A549 (cell line): ENCODE data around the gene SUPT5H. TPM values are rescaled to one million over a fixed set of nuclear protein-coding genes. Genes with fewer than 3 reads are reported as not detected.

Source experiments
- ATAC-seq, 2 experiments: fragments of 200-7000 bp in 1 of 2; fragments of >200 bp in 1 of 2; cut with Nextera tagmentation in 1 of 2; cut with Tn5 transposase in 1 of 2; 3 replicates each; pipeline versions ENCODE4 v1.8.0 to v1.9.1; 2018 to 2020; ENCODE audit warnings: mild to moderate bottlenecking in 1 of 2, moderate library complexity in 1 of 2
- CTCF ChIA-PET: fragments of 300-600 bp; sonication (Branson Sonifier 250); formaldehyde crosslinking; extraction: SDS; loops from one replicate; lab custom pipeline; 2021; ENCODE audit warnings: antibody characterized with exemption, inconsistent platforms; lab: Yijun Ruan, JAX
- POLR2A ChIA-PET: fragments of 350-600 bp; formaldehyde crosslinking; extraction: SDS; loops from one replicate; lab custom pipeline; 2021; ENCODE audit warnings: antibody characterized with exemption, inconsistent platforms; lab: Yijun Ruan, JAX
- DNase-seq, 2 experiments: peaks; one replicate each; pipeline versions ENCODE4 v3.0.0 to v3.0.0-alpha.2; 2011 to 2016; ENCODE audit warnings: low read depth in 1 of 2, low spot score in 1 of 2
- FAIRE-seq: peaks from 2 replicates; lab custom pipeline; 2011; peaks lifted over from hg19 to GRCh38; lab: Jason Lieb, UNC
- H3K27ac ChIP-seq, 2 experiments: fragments of >200 bp; sonication (Bioruptor Twin); formaldehyde crosslinking; 3 replicates each; pipeline ENCODE4 v1.5.1; 2016 to 2017
- H3K4me1 ChIP-seq: fragments of >200 bp; sonication (Bioruptor Twin); formaldehyde crosslinking; 3 replicates; pipeline ENCODE4 v1.6.1; 2016
- H3K4me2 ChIP-seq: fragments of >200 bp; sonication (Bioruptor Twin); formaldehyde crosslinking; 3 replicates; pipeline ENCODE4 v1.6.1; 2016
- H3K4me3 ChIP-seq: fragments of >200 bp; sonication (Bioruptor Twin); formaldehyde crosslinking; 3 replicates; pipeline ENCODE4 v1.5.1; 2016
- H3K9me3 ChIP-seq: fragments of >200 bp; sonication (Bioruptor Twin); formaldehyde crosslinking; 3 replicates; pipeline ENCODE4 v1.6.1; 2016
- ATOH8 ChIP-seq: fragments of 250-450 bp; sonication (Bioruptor Pico); IDR thresholded peaks from 2 replicates; pipeline ENCODE4 v1.5.0; 2020; ENCODE audit warnings: low read depth, mild to moderate bottlenecking, moderate library complexity
- BHLHE40 ChIP-seq: IDR thresholded peaks from 2 replicates; pipeline ENCODE4 v1.6.1; 2012; ENCODE audit warnings: low read depth, low read length, inconsistent platforms
- CEBPB ChIP-seq, 2 experiments: fragments of >200 bp in 1 of 2; sonication (Bioruptor Twin) in 1 of 2; formaldehyde crosslinking in 1 of 2; IDR thresholded peaks; 2 replicates each; pipeline ENCODE4 v1.6.1; 2012 to 2016
- CHD2 ChIP-seq: fragments of 150-350 bp; IDR thresholded peaks from 2 replicates; pipeline ENCODE4 v1.6.1; 2014; ENCODE audit warnings: low read length; ENCODE audit not compliant: partially characterized antibody
- EP300 ChIP-seq, 2 experiments: fragments of >200 bp; sonication (Bioruptor Twin); formaldehyde crosslinking; IDR thresholded peaks; 2 replicates in 1 of 2; 3 replicates in 1 of 2; pipeline ENCODE4 v1.6.1; 2016 to 2017
- ESRRA ChIP-seq: fragments of 150-350 bp; IDR thresholded peaks from 2 replicates; pipeline ENCODE4 v1.6.1; 2014; ENCODE audit warnings: mild to moderate bottlenecking, low read length, borderline replicate concordance
- FOSL2 ChIP-seq, 2 experiments: fragments of 450-650 bp in 1 of 2; fragments of >200 bp in 1 of 2; sonication (Bioruptor Twin) in 1 of 2; formaldehyde crosslinking; IDR thresholded peaks; 2 replicates each; pipeline versions ENCODE4 v1.5.0 to v1.6.1; 2016 to 2020; ENCODE audit warnings: mild to moderate bottlenecking in 1 of 2, moderate library complexity in 1 of 2
- HOXA7 ChIP-seq: fragments of 250-450 bp; sonication (Bioruptor Pico); IDR thresholded peaks from 2 replicates; pipeline ENCODE4 v1.5.0; 2020; ENCODE audit warnings: mild to moderate bottlenecking, moderate library complexity
- HOXB13 ChIP-seq: fragments of 250-450 bp; sonication (Bioruptor Pico); IDR thresholded peaks from 2 replicates; pipeline ENCODE4 v1.5.0; 2020; ENCODE audit warnings: low read depth, mild to moderate bottlenecking, moderate library complexity
- JUN ChIP-seq, 2 experiments: fragments of >200 bp; sonication (Bioruptor Twin); formaldehyde crosslinking; IDR thresholded peaks; 2 replicates in 1 of 2; 3 replicates in 1 of 2; pipeline ENCODE4 v1.6.1; 2016 to 2017
- KDM1A ChIP-seq: fragments of 200-600 bp; sonication (generic); IDR thresholded peaks from 2 replicates; pipeline ENCODE4 v1.6.1; 2016; ENCODE audit warnings: low read depth, mild to moderate bottlenecking
- MAZ ChIP-seq: fragments of 150-350 bp; IDR thresholded peaks from 2 replicates; pipeline ENCODE4 v1.6.1; 2014; ENCODE audit warnings: antibody characterized with exemption, low read depth, low read length, borderline replicate concordance
- NPAS2 ChIP-seq: fragments of 250-450 bp; sonication (Bioruptor Pico); IDR thresholded peaks from 2 replicates; pipeline ENCODE4 v1.8.0; 2022; ENCODE audit warnings: mild to moderate bottlenecking, moderate library complexity, borderline replicate concordance
- NR3C1 ChIP-seq: fragments of >200 bp; sonication (Bioruptor Twin); formaldehyde crosslinking; IDR thresholded peaks from 3 replicates; pipeline ENCODE4 v1.6.1; 2017
- PBX3 ChIP-seq: IDR thresholded peaks from 2 replicates; pipeline ENCODE4 v1.6.1; 2012
- POLR2A ChIP-seq: IDR thresholded peaks from 2 replicates; pipeline ENCODE4 v1.6.1; 2012; ENCODE audit warnings: mild to moderate bottlenecking, low read length
- POLR2AphosphoS2 ChIP-seq: conservative IDR thresholded peaks from 2 replicates; pipeline ENCODE4 v1.6.1; 2012; ENCODE audit warnings: low read length, improper control_type of control experiment, inconsistent platforms
- RAD21 ChIP-seq, 2 experiments: fragments of >200 bp in 1 of 2; sonication (Bioruptor Twin) in 1 of 2; formaldehyde crosslinking in 1 of 2; IDR thresholded peaks in 1 of 2; conservative IDR thresholded peaks in 1 of 2; 2 replicates in 1 of 2; 3 replicates in 1 of 2; pipeline ENCODE4 v1.6.1; 2012 to 2018; ENCODE audit warnings: inconsistent platforms in 1 of 2
- RCOR1 ChIP-seq: fragments of 150-350 bp; IDR thresholded peaks from 2 replicates; pipeline ENCODE4 v1.6.1; 2014; ENCODE audit warnings: antibody characterized with exemption, low read length, low read depth
- RFX5 ChIP-seq: fragments of 450-650 bp; IDR thresholded peaks from 2 replicates; pipeline ENCODE4 v1.7.1; 2014; ENCODE audit warnings: antibody characterized with exemption, mild to moderate bottlenecking, moderate library complexity
- SMC3 ChIP-seq: fragments of >200 bp; sonication (Bioruptor Twin); formaldehyde crosslinking; IDR thresholded peaks from 3 replicates; pipeline ENCODE4 v1.6.1; 2018; ENCODE audit warnings: inconsistent platforms
- TFCP2L1 ChIP-seq: fragments of 250-450 bp; sonication (Bioruptor Pico); IDR thresholded peaks from 2 replicates; pipeline ENCODE4 v1.5.0; 2021; ENCODE audit warnings: mild to moderate bottlenecking
- USF2 ChIP-seq: fragments of 450-650 bp; IDR thresholded peaks from 2 replicates; pipeline ENCODE4 v1.6.1; 2014; ENCODE audit warnings: antibody characterized with exemption
- ZC3H11A ChIP-seq: fragments of 450-650 bp; IDR thresholded peaks from 2 replicates; pipeline ENCODE4 v1.6.1; 2014; ENCODE audit warnings: antibody characterized with exemption, mild to moderate bottlenecking
- ZFP36 ChIP-seq: fragments of 450-650 bp; IDR thresholded peaks from 2 replicates; pipeline ENCODE4 v1.6.1; 2014; ENCODE audit warnings: borderline replicate concordance; ENCODE audit not compliant: partially characterized antibody
- WGBS: methylation state at CpG from one replicate; pipeline ENCODE4 v1.1.6; 2017; ENCODE audit errors: missing lambda C conversion rate; 5-methylcytosine and 5-hydroxymethylcytosine counted together
- polyA plus RNA-seq, 4 experiments: library from polyadenylated mRNA; depleted of rRNA in 3 of 4; stranded (reverse); fragments of >200 nt; fragmentation: RNase III in 1 of 4; extraction: RNeasy Plus Mini Kit Qiagen cat#74134 plus additional on column Dnase treatment in 1 of 4; gene quantifications; 2 replicates in 3 of 4; 3 replicates in 1 of 4; pipeline ENCODE4 v1.2.3, GENCODE V29; 2011 to 2017
- TF ChIP-seq, protein P1 (sequence below): fragments of 150-350 bp; IDR thresholded peaks from 2 replicates; pipeline ENCODE4 v1.6.1; 2014; ENCODE audit warnings: low read depth, mild to moderate bottlenecking, low read length
- TF ChIP-seq, protein P2 (sequence below): fragments of >200 bp; sonication (Bioruptor Twin); formaldehyde crosslinking; IDR thresholded peaks from 3 replicates; pipeline ENCODE4 v1.5.1; 2016
- TF ChIP-seq, protein P3 (sequence below): IDR thresholded peaks from 2 replicates; pipeline ENCODE4 v1.6.1; 2012

SUPT5H gene
- polyA plus RNA-seq, 2 of the 4 experiments (the other 2 are of a cell fraction), result 186 to 222 TPM

- TF ChIP-seq, protein P1, sequence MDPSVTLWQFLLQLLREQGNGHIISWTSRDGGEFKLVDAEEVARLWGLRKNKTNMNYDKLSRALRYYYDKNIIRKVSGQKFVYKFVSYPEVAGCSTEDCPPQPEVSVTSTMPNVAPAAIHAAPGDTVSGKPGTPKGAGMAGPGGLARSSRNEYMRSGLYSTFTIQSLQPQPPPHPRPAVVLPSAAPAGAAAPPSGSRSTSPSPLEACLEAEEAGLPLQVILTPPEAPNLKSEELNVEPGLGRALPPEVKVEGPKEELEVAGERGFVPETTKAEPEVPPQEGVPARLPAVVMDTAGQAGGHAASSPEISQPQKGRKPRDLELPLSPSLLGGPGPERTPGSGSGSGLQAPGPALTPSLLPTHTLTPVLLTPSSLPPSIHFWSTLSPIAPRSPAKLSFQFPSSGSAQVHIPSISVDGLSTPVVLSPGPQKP, result no peak
Measured at GRCh38 chr19:39445196-39446111, at the start of gene SUPT5H (continued).

DNA sequence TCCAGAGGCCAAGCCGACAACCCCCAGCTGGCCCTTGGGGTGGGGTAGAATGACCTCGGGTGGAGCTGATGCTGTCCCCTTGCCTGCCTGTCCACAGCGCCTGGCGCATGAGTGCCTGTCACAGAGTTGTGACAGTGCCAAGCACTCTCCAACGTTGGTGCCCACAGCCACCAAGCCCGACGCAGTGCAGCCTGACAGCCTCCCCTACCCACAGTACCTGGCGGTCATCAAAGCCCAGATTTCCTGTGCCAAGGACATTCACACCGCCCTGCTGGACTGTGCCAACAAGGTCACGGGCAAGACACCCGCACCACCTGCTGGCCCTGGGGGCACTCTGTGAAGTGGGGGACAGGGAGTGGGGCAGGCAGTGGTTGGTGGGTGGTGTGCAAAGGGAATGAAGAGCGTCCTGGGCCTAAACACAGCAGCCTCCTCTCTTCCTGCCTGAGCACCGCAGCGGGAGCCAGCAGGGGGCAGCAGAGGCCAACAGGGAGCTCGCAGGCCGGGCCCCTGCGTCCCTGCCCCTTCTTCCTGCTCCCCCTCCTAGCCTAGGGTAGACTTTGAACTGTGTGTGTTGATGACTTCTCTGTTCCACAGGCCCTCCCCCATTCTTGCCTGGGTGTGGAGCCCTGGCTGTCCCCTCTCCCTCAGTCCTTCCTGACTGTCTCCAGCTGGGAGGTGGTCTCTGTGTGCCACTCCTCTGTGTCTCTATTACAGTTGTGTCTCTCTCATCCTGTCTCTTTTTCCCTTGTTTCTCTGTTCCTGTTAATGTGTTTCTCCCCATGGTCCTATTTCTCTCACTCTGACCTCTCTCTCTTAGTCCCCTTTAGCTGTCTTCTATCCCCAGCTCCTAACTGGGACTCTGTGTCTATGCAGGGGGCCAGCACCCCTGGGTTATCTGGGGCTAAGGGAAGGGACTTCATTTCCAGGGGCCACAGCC is 47.8 kb upstream of the SUPT5H start:
- Histone ChIP-seq H3K4me2 (peak overlapping the region; percentile 85), H3K4me1 (peaks cover 56% of the 10 kb centered on the region), H3K4me3 (peak overlapping the region; percentile 22; the same call in 2 of the 3 replicates), H3K9me3 (no peaks in the 10 kb centered on the region), H3K27ac (peak overlapping the region; percentile 92 to 99)
- 31% methylated on average over 17 of the region's 17 CpGs for WGBS
- FAIRE-seq, result peak; percentile 96
- CTCF ChIA-PET, result interaction anchor here (0.5 to 21.4 kb wide), 75 partner anchors 7 to 995 kb away, joined by 3 to 484 read pairs (median 4); partner anchors contain the start of genes DLL3, EID2, EID2B and FAM98C
- POLR2A ChIA-PET, result interaction anchor here (0.6 to 3.8 kb wide), 12 partner anchors 10 to 823 kb away, joined by 3 to 122 read pairs (median 8); partner anchors contain the start of genes FBXO17, PLEKHG2, RPS16 and SAMD4B
- peak; percentile 52 to 84 for ATAC-seq
- peak; percentile 98 to 99 for DNase-seq
- TF ChIP-seq MAZ, result peak; percentile 93; the same call in 1 of the 2 replicates
- peak; percentile 3; the same call in 1 of the 2 replicates for TF ChIP-seq USF2
- no peak for TF ChIP-seq NPAS2
- TF ChIP-seq POLR2AphosphoS2, result peak; percentile 86; the same call in 1 of the 2 replicates
- TF ChIP-seq HOXB13 (CRISPR knock-in tag), result no peak
- TF ChIP-seq TFCP2L1 (CRISPR knock-in tag), result peak; percentile 21; the same call in 1 of the 2 replicates
- TF ChIP-seq NR3C1, result no peak
- no peak; the same call in 1 of the 2 replicates for TF ChIP-seq PBX3
- TF ChIP-seq ESRRA, result peak; percentile 75; the same call in 1 of the 2 replicates
- TF ChIP-seq RFX5, result 0 out of 2 replicates have a peak, but pooled peaks have one; percentile 46
- peak; percentile 92; the same call in 1 of the 2 replicates for TF ChIP-seq RCOR1
- TF ChIP-seq JUN (IDR thresholded peaks at IDR 0.05), result peak; percentile 87 to 93
- 0 out of 2 replicates have a peak, but pooled peaks have one; percentile 13 for TF ChIP-seq BHLHE40
- peak; percentile 64 for TF ChIP-seq CHD2
- no peak for TF ChIP-seq HOXA7 (CRISPR knock-in tag)
- TF ChIP-seq, protein P2, sequence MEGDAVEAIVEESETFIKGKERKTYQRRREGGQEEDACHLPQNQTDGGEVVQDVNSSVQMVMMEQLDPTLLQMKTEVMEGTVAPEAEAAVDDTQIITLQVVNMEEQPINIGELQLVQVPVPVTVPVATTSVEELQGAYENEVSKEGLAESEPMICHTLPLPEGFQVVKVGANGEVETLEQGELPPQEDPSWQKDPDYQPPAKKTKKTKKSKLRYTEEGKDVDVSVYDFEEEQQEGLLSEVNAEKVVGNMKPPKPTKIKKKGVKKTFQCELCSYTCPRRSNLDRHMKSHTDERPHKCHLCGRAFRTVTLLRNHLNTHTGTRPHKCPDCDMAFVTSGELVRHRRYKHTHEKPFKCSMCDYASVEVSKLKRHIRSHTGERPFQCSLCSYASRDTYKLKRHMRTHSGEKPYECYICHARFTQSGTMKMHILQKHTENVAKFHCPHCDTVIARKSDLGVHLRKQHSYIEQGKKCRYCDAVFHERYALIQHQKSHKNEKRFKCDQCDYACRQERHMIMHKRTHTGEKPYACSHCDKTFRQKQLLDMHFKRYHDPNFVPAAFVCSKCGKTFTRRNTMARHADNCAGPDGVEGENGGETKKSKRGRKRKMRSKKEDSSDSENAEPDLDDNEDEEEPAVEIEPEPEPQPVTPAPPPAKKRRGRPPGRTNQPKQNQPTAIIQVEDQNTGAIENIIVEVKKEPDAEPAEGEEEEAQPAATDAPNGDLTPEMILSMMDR, result peak; percentile 100
- TF ChIP-seq SMC3, result peak; percentile 100
- no peak for TF ChIP-seq KDM1A
- TF ChIP-seq ZFP36, result peak; percentile 94
- no peak for TF ChIP-seq ATOH8 (CRISPR knock-in tag)
- no peak for TF ChIP-seq FOSL2 (IDR thresholded peaks at IDR 0.05)
- TF ChIP-seq FOSL2 (CRISPR knock-in tag; IDR thresholded peaks at IDR 0.05), result peak; percentile 72
- TF ChIP-seq RAD21 (conservative IDR thresholded peaks at IDR 0.05 in 1 of 2, IDR thresholded peaks at IDR 0.05 in 1 of 2), result peak; percentile 100
- TF ChIP-seq CEBPB (IDR thresholded peaks at IDR 0.05), result no peak
- TF ChIP-seq, protein P3, sequence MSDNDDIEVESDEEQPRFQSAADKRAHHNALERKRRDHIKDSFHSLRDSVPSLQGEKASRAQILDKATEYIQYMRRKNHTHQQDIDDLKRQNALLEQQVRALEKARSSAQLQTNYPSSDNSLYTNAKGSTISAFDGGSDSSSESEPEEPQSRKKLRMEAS, result peak; percentile 60
- peak; percentile 47; the same call in 1 of the 2 replicates for TF ChIP-seq POLR2A
- TF ChIP-seq EP300 (IDR thresholded peaks at IDR 0.05), result no peak; a peak in 1 of 5 replicates
- peak; percentile 33; the same call in 1 of the 2 replicates for TF ChIP-seq ZC3H11A
